K562 (cell line): ENCODE data around the gene BAG5. TPM values are rescaled to one million over a fixed set of nuclear protein-coding genes. Genes with fewer than 3 reads are reported as not detected.

Experiments used
- ATF1 ChIP-seq, 2 experiments: fragments of 450-650 bp in 1 of 2; IDR thresholded peaks; 2 replicates each; pipeline ENCODE4 v1.6.1; 2016; ENCODE audit warnings: missing compliant biosample characterization in 1 of 2, missing genetic modification characterization in 1 of 2
- BHLHE40 ChIP-seq: IDR thresholded peaks from 2 replicates; pipeline ENCODE4 v1.6.1; 2011; ENCODE audit warnings: low read length, improper control_type of control experiment
- FOXJ2 ChIP-seq: fragments of 200-800 bp; sonication (Bioruptor generic); IDR thresholded peaks from 2 replicates; pipeline ENCODE4 v1.6.1; 2016; ENCODE audit warnings: missing genetic modification characterization, missing compliant biosample characterization
- HDAC1 ChIP-seq, 2 experiments: fragments of 450-650 bp; IDR thresholded peaks; 2 replicates each; pipeline ENCODE4 v1.6.1; 2016 to 2017; ENCODE audit warnings: inconsistent platforms in 1 of 2, mild to moderate bottlenecking in 1 of 2, moderate library complexity in 1 of 2
- MYC ChIP-seq, 2 experiments: fragments of 250-450 bp in 1 of 2; sonication (Bioruptor Pico) in 1 of 2; IDR thresholded peaks; 2 replicates each; pipeline versions ENCODE4 v1.5.1 to v1.6.1; 2012 to 2021; ENCODE audit warnings: low read depth in 2 of 2, borderline replicate concordance in 1 of 2, improper control_type of control experiment in 1 of 2, low read length in 1 of 2, mild to moderate bottlenecking in 1 of 2, moderate library complexity in 1 of 2
- PCBP1 ChIP-seq: fragments of 200-400 bp; formaldehyde crosslinking; IDR thresholded peaks from 2 replicates; pipeline ENCODE4 v1.6.1; 2018; ENCODE audit warnings: mild to moderate bottlenecking, low read depth, low read length; ENCODE audit not compliant: poor library complexity, severe bottlenecking
- PHF20 ChIP-seq: fragments of 450-650 bp; IDR thresholded peaks from 2 replicates; pipeline ENCODE4 v1.6.1; 2018; ENCODE audit not compliant: partially characterized antibody
- PHF8 ChIP-seq: fragments of 200-600 bp; sonication (generic); IDR thresholded peaks from 2 replicates; pipeline ENCODE4 v1.6.1; 2012; ENCODE audit warnings: mixed run types, mild to moderate bottlenecking, inconsistent platforms, low read length, moderate library complexity, borderline replicate concordance
- ZBTB8A ChIP-seq: fragments of 450-650 bp; IDR thresholded peaks from 2 replicates; pipeline ENCODE4 v1.6.1; 2018; ENCODE audit warnings: mild to moderate bottlenecking, moderate library complexity; ENCODE audit not compliant: partially characterized antibody
- ZNF639 ChIP-seq, 2 experiments: fragments of 200-800 bp in 1 of 2; sonication (Bioruptor generic) in 1 of 2; sonication (generic) in 1 of 2; formaldehyde crosslinking in 1 of 2; IDR thresholded peaks in 1 of 2; conservative IDR thresholded peaks in 1 of 2; 2 replicates each; pipeline versions ENCODE4 v1.5.0 to v1.6.1; 2016 to 2020; ENCODE audit warnings: missing compliant biosample characterization in 1 of 2, missing genetic modification characterization in 1 of 2, missing genetic modification reagents in 1 of 2
- ZNF766 ChIP-seq: fragments of 200-800 bp; sonication (Bioruptor generic); conservative IDR thresholded peaks from 2 replicates; pipeline ENCODE4 v1.6.1; 2016; ENCODE audit warnings: missing genetic modification characterization, missing compliant biosample characterization
- polyA plus RNA-seq, 8 experiments: library from polyadenylated mRNA; depleted of rRNA in 4 of 8; stranded (reverse) in 5 of 8; unstranded in 3 of 8; fragments of >200 nt; fragmentation: Nextera tagmentation in 2 of 8; fragmentation: Illumina TruSeq in 1 of 8; extraction: Ambion mirVana in 2 of 8; extraction: Trizol in 1 of 8; gene quantifications; 2 replicates each; pipeline versions ENCODE4 v1.2.1 to v1.2.3, GENCODE V29; 2011 to 2014; ENCODE audit warnings: inconsistent platforms in 1 of 8, missing spikeins in 1 of 8
- total RNA-seq, 7 experiments: library from RNA; depleted of rRNA in 6 of 7; stranded (reverse); fragments of >200 nt in 6 of 7; fragmentation: Illumina TruSeq in 2 of 7; extraction: Trizol in 2 of 7; gene quantifications; 2 replicates each; pipeline versions ENCODE4 v1.2.1 to v1.2.3, GENCODE V29; 2011 to 2021; ENCODE audit warnings: low replicate concordance in 1 of 7
- TF ChIP-seq, protein P1 (sequence below): sonication (generic); formaldehyde crosslinking; IDR thresholded peaks from 2 replicates; pipeline ENCODE4 v1.8.0; 2022; ENCODE audit warnings: missing genetic modification reagents, mild to moderate bottlenecking, moderate library complexity, borderline replicate concordance
- TF ChIP-seq, protein P2 (sequence below), 2 experiments: fragments of 450-650 bp; formaldehyde crosslinking in 1 of 2; IDR thresholded peaks; 2 replicates each; pipeline versions ENCODE4 v1.4.0 to v1.6.1; 2014 to 2020; ENCODE audit warnings: mild to moderate bottlenecking in 2 of 2, borderline replicate concordance in 1 of 2, low read depth in 1 of 2

BAG5 gene
- total and polyA plus RNA-seq, 9 of the 15 experiments (the other 6 are each of a cell fraction or from before 2014, with no cell fraction given) = 7.9 to 21.4 (median 13.2) TPM

DNA sequence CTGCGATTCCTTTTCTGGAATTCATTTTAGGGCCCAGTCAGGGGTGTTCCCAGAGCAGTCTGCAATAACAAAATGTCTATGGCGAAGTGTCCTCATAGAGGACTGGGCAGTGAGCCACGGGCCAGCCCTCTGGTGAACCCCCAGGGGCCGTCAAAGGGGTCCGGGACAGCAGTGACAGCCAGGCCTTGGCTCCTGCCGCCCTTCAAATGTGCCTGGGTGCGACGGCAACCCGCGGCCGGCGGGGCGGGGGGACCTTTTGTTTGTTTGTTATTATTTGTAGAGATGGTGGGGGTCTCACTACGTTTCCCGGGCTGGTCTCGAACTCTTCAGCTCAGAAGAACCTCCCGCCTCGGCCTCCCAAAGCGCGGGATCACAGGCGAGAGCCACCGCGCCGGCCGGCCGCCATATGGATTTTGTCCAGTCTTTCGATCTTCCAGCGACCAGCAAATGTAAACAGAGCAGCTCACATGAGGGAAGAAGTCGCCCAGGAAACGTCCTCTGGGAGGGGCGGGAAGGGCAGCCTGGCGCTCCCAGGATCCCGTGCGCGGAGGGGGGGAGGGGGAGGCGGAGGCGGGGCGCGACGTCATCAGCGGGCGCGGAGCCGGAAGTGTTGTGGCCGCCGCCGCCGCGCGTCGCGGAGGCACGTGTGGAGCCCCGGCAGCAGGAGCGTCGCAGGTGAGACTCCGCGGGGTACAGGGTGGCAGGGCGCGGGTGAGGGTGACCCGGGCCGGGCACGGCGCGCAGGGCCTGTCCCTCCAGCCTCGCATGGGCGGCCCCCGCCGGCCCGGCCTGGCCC lies 33.7 kb downstream of the BAG5 start, which contains the start of gene TRMT61A (continued):
- TF ChIP-seq ZBTB8A (no peak), PHF20 (peak; percentile 43), BHLHE40 (peak; percentile 88), PHF8 (peak; percentile 72; the same call in 1 of the 2 replicates), ATF1 (CRISPR knock-in tag; IDR thresholded peaks at IDR 0.05) (peak; percentile 62; the same call in 1 of the 2 replicates), ATF1 (tag; IDR thresholded peaks at IDR 0.05) (peak; percentile 84), ZNF766 (CRISPR knock-in tag) (0 out of 2 replicates have a peak, but pooled peaks have one; percentile 48), HDAC1 (IDR thresholded peaks at IDR 0.05) (peak in 1 of 2 experiments; percentile 93; a peak in 2 of 4 replicates), MYC (IDR thresholded peaks at IDR 0.05; ENCODE audit: low read depth, low read length) (peak; percentile 84), MYC (CRISPR knock-in tag; IDR thresholded peaks at IDR 0.05; ENCODE audit: borderline replicate concordance, low read depth) (0 out of 2 replicates have a peak, but pooled peaks have one; percentile 28), ZNF639 (CRISPR knock-in tag; conservative IDR thresholded peaks at IDR 0.05 in 1 of 2, IDR thresholded peaks at IDR 0.05 in 1 of 2) (peak in 1 of 2 experiments; percentile 45; a peak in 1 of 4 replicates), FOXJ2 (peak; percentile 72; the same call in 1 of the 2 replicates), PCBP1 (peak; percentile 91)
- TF ChIP-seq, protein P1, sequence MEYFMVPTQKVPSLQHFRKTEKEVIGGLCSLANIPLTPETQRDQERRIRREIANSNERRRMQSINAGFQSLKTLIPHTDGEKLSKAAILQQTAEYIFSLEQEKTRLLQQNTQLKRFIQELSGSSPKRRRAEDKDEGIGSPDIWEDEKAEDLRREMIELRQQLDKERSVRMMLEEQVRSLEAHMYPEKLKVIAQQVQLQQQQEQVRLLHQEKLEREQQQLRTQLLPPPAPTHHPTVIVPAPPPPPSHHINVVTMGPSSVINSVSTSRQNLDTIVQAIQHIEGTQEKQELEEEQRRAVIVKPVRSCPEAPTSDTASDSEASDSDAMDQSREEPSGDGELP (CRISPR knock-in tag) = peak; percentile 45; the same call in 1 of the 2 replicates
- TF ChIP-seq, protein P2, sequence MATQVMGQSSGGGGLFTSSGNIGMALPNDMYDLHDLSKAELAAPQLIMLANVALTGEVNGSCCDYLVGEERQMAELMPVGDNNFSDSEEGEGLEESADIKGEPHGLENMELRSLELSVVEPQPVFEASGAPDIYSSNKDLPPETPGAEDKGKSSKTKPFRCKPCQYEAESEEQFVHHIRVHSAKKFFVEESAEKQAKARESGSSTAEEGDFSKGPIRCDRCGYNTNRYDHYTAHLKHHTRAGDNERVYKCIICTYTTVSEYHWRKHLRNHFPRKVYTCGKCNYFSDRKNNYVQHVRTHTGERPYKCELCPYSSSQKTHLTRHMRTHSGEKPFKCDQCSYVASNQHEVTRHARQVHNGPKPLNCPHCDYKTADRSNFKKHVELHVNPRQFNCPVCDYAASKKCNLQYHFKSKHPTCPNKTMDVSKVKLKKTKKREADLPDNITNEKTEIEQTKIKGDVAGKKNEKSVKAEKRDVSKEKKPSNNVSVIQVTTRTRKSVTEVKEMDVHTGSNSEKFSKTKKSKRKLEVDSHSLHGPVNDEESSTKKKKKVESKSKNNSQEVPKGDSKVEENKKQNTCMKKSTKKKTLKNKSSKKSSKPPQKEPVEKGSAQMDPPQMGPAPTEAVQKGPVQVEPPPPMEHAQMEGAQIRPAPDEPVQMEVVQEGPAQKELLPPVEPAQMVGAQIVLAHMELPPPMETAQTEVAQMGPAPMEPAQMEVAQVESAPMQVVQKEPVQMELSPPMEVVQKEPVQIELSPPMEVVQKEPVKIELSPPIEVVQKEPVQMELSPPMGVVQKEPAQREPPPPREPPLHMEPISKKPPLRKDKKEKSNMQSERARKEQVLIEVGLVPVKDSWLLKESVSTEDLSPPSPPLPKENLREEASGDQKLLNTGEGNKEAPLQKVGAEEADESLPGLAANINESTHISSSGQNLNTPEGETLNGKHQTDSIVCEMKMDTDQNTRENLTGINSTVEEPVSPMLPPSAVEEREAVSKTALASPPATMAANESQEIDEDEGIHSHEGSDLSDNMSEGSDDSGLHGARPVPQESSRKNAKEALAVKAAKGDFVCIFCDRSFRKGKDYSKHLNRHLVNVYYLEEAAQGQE (IDR thresholded peaks at IDR 0.05; ENCODE audit: borderline replicate concordance) = 0 out of 2 replicates have a peak, but pooled peaks have one; percentile 19
- TF ChIP-seq, protein P2 (CRISPR knock-in tag; IDR thresholded peaks at IDR 0.05; ENCODE audit: low read depth) = no peak
